IPS-18c (cell line): Measurements from ENCODE around the gene ITGA3.

Experiments
- H3K4me3 ChIP-seq: 2 replicates; pipeline ENCODE4 v1.7.0; 2013; ENCODE audit warnings: low read depth, mild to moderate bottlenecking, low read length, moderate library complexity; ENCODE audit not compliant: insufficient read depth
- H3K9me3 ChIP-seq: one replicate; pipeline ENCODE4 v1.6.1; 2013; ENCODE audit warnings: mild to moderate bottlenecking, low read length, moderate library complexity; ENCODE audit not compliant: control insufficient read depth, insufficient read depth

Gene ITGA3

GRCh38 chr17:50107790-50108414 is 52.0 kb downstream of the ITGA3 start:
- Histone ChIP-seq H3K9me3 (no peaks in the 10 kb centered on the region), H3K4me3 (no peak overlapping the region)

GRCh38 chr17:50108556-50108955 is 52.6 kb downstream of the ITGA3 start:
- Histone ChIP-seq H3K4me3 (no peak overlapping the region), H3K9me3 (no peaks in the 10 kb centered on the region)

- H3K4me3 ChIP-seq = no peak overlapping the region
- no peaks in the 10 kb centered on the region for H3K9me3 ChIP-seq
These were observed 53.3 kb downstream of the ITGA3 start for GRCh38 chr17:50109207-50109606.

GRCh38 chr17:50109785-50110184 is 53.9 kb downstream of the ITGA3 start:
- Histone ChIP-seq H3K4me3 (no peak overlapping the region), H3K9me3 (no peaks in the 10 kb centered on the region)

GRCh38 chr17:50110591-50111349 is 54.9 kb downstream of the ITGA3 start:
- no peaks in the 10 kb centered on the region for H3K9me3 ChIP-seq

GRCh38 chr17:50111673-50112655 is 56.1 kb downstream of the ITGA3 start:
- H3K4me3 ChIP-seq = no peak overlapping the region

More at GRCh38 chr17:50110591-50111349, 54.9 kb downstream of the ITGA3 start:
- no peak overlapping the region for H3K4me3 ChIP-seq

GRCh38 chr17:50112694-50113093 is 56.8 kb downstream of the ITGA3 start:
- H3K9me3 ChIP-seq = no peaks in the 10 kb centered on the region
- H3K4me3 ChIP-seq = no peak overlapping the region

More at GRCh38 chr17:50111673-50112655, 56.1 kb downstream of the ITGA3 start:
- no peaks in the 10 kb centered on the region for H3K9me3 ChIP-seq

- no peak overlapping the region for H3K4me3 ChIP-seq
- H3K9me3 ChIP-seq = no peaks in the 10 kb centered on the region
These were observed 57.9 kb downstream of the ITGA3 start for GRCh38 chr17:50113624-50114320.

- H3K4me3 ChIP-seq = no peak overlapping the region
- H3K9me3 ChIP-seq = no peaks in the 10 kb centered on the region
These were observed 58.5 kb downstream of the ITGA3 start for GRCh38 chr17:50114401-50114800.

GRCh38 chr17:50114849-50115357 is 59.0 kb downstream of the ITGA3 start:
- Histone ChIP-seq H3K9me3 (no peaks in the 10 kb centered on the region), H3K4me3 (no peak overlapping the region)

GRCh38 chr17:50115756-50116155 is 59.8 kb downstream of the ITGA3 start:
- Histone ChIP-seq H3K4me3 (no peak overlapping the region), H3K9me3 (no peaks in the 10 kb centered on the region)

- Histone ChIP-seq H3K9me3 (no peaks in the 10 kb centered on the region), H3K4me3 (peak overlapping the region; percentile 46; the same call in 1 of the 2 replicates)
These were observed 61.5 kb downstream of the ITGA3 start for GRCh38 chr17:50117202-50118051.

- Histone ChIP-seq H3K9me3 (no peaks in the 10 kb centered on the region), H3K4me3 (no peak overlapping the region)
These were observed 62.3 kb downstream of the ITGA3 start for GRCh38 chr17:50118076-50118827.

GRCh38 chr17:50118828-50119218 is 62.9 kb downstream of the ITGA3 start:
- Histone ChIP-seq H3K4me3 (no peak overlapping the region), H3K9me3 (no peaks in the 10 kb centered on the region)

GRCh38 chr17:50120475-50121253 is 64.8 kb downstream of the ITGA3 start:
- Histone ChIP-seq H3K4me3 (no peak overlapping the region), H3K9me3 (no peaks in the 10 kb centered on the region)
